ENCODE measurements around the gene FGD6.
"Not testable (repeated sequence)": the region's sequence is repeated elsewhere in the genome, so short reads cannot be mapped to it uniquely, and the experiment has no call there.

Gene FGD6

GRCh38 chr12:95118138-95118787 lies 99.0 kb downstream of the FGD6 start:
- DNase-seq = no peak

GRCh38 chr12:95117178-95117599 lies 100.1 kb downstream of the FGD6 start:
- DNase-seq = peak; percentile 92

GRCh38 chr12:95116773-95117172 lies 100.5 kb downstream of the FGD6 start:
- no peak for DNase-seq

- no peak for DNase-seq
These were observed 100.9 kb downstream of the FGD6 start for GRCh38 chr12:95116341-95116740.

- no peak for DNase-seq
These were observed 101.6 kb downstream of the FGD6 start for GRCh38 chr12:95115641-95116040.

- DNase-seq = no peak
These were observed 102.4 kb downstream of the FGD6 start for GRCh38 chr12:95114766-95115405.

GRCh38 chr12:95107362-95107761 lies 109.9 kb downstream of the FGD6 start:
- DNase-seq = no peak

- no peak for DNase-seq
These were observed 111.7 kb downstream of the FGD6 start for GRCh38 chr12:95105540-95105939.

- no peak for DNase-seq
These were observed 112.3 kb downstream of the FGD6 start for GRCh38 chr12:95104919-95105452.

- DNase-seq = no peak
These were observed 114.2 kb downstream of the FGD6 start for GRCh38 chr12:95102916-95103671.

- not testable (repeated sequence) for DNase-seq
These were observed 115.3 kb downstream of the FGD6 start for GRCh38 chr12:95101957-95102356.

GRCh38 chr12:95100264-95101190 lies 116.7 kb downstream of the FGD6 start:
- DNase-seq = peak; percentile 86

GRCh38 chr12:95099270-95099790 lies 117.9 kb downstream of the FGD6 start:
- DNase-seq = no peak

GRCh38 chr12:95096852-95097251 lies 120.4 kb downstream of the FGD6 start:
- no peak for DNase-seq

- DNase-seq = no peak
These were observed 120.9 kb downstream of the FGD6 start for GRCh38 chr12:95096378-95096777.

- peak; percentile 28 for DNase-seq
These were observed 121.4 kb downstream of the FGD6 start for GRCh38 chr12:95095866-95096265.

- DNase-seq = no peak
These were observed 127.8 kb downstream of the FGD6 start for GRCh38 chr12:95089462-95089861.

- no peak for DNase-seq
These were observed 128.9 kb downstream of the FGD6 start for GRCh38 chr12:95088379-95088778.

GRCh38 chr12:95085612-95086011 lies 131.7 kb downstream of the FGD6 start:
- DNase-seq = no peak

- DNase-seq = no peak
These were observed 133.3 kb downstream of the FGD6 start for GRCh38 chr12:95083938-95084337.

GRCh38 chr12:95083471-95083870 lies 133.8 kb downstream of the FGD6 start:
- no peak for DNase-seq

GRCh38 chr12:95077341-95077740 lies 139.9 kb downstream of the FGD6 start:
- no peak for DNase-seq

Measured in hematopoietic multipotent progenitor cell treated with erythropoietin and hydrocortisone succinate and interleukin-3 and kit ligand, for 4 days (in vitro differentiated cells).